Activated T-helper 1 cell treated with Interleukin-2 at 50 U/mL for 16 hours (primary cell): ENCODE data around the gene APIP.

Experiments
- DNase-seq: peaks from one replicate; pipeline ENCODE4 v3.0.0-alpha.2; 2020; ENCODE audit warnings: low read depth

APIP gene

DNA sequence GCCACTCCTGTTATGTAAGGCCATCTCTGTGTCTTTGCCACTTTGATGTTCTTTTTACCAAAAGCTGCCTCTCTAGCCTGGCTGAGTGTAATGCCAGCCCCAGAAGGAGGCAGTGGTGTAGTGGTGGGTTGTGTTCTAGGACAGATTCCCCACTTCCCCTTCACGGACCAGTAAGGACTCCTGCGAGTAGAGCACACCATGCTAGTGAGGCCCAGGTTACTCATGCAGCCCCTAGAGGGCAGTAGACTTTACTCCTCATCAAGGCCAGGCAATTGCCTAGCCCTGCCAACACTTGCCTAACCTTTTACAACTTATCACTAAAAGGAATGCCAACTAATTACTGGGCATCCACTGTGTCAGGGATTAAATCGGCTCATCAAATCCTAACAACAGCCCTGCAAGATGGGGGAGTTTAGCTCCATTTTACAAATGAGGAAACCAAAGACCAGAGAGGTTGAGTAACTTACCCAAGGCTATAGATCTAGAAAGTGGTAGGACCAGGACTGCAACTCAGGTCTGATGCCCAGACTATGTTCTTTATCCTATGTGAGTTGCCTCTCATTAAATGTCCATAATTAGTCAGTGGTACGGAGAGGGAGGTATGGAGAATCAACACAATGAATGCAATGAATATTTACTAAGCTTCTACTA is 75.3 kb downstream of the APIP start:
- DNase-seq: no peak

DNA sequence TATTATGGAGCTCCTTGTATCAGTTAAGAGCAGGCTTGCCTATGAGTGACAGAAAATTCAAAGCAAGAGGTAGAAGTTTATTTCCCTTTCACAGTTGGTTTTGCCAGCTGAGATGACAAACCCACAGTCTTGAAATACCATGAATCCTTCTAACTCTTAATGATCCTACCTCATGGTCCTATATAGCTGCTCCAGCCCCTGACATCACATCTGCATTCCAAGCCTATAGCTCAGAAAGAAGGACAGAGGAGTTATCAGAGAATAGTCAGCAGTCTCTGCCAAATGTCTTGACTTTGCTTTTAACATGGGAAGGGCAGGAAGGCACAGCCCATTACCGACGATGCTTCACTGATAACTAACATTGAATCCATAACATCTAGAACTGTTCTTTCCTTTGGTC is 76.2 kb downstream of the APIP start:
- DNase-seq: no peak

DNA sequence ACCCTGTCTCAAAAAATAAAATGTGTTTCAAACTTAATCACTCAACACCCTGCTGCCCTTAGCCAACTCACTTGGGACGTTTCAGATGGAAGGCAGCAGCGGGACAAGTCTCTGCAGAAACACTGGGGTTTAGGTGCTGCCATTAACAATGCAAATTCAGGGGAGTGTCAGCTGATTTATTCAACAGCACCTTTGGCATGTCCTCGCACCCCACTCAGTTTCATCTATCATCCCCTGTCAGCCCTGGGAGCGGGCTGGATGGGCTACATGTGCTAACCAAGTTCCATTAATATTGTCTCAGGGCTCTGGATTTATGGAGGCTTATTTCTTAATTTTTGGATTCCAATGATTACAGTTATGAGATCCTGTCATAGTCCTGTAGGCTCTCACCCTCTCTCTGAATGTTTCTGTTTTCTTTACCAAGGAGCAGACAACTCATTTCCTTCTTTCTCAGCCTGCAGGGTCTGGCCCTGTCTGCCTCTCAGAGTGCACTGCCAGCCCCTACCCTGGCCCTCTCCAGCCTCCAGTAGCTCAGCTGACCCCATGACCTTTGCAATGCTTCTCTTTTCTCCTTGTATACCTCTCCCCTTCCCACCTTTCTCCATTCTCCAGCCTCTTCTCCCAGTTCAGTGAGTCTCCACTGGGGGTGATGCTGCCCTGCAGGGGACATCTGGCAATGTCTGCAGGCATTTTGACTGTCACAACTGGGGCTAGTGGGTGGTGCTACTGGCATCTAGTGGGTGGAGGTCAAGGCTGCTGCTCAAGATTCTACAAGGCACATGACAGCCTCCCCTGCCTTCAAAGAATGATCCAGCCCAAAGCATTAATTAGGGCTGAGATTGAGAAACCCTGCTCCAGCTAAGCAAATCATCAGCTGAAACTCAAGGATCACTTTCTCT is 79.0 kb downstream of the APIP start:
- no peak for DNase-seq

DNA sequence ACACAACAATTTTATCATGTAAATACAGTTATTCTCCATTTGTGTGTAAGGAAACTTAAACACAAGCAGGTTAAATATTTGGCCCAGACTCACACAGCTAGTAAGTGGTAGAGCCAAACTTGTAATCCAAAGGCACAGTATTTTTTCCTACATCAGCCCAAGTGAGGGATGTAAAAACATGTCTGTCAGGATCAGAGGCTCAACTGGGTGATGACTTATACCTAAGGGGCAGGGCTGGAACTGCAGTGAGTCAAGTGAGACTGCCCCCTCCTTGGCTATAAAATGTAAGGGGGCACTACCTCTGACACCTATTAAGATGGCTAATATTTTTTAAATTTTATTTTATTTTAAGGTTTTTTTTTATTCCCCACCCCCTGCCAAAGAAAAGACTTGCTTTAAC is 82.6 kb downstream of the APIP start:
- no peak for DNase-seq
